GM12878 (cell line): ENCODE results near the gene NT5C2. TPM values are rescaled to one million over a fixed set of nuclear protein-coding genes. Genes with fewer than 3 reads are reported as not detected.
"Not testable (repeated sequence)": the region's sequence is repeated elsewhere in the genome, so short reads cannot be mapped to it uniquely, and the experiment has no call there.

Source experiments
- ATAC-seq: fragments of 200-7000 bp; cut with Tn5 transposase; 3 replicates; pipeline ENCODE4 v1.9.1; 2020; ENCODE audit warnings: mild to moderate bottlenecking, moderate library complexity
- BruUV-seq: library from RNA; stranded (reverse); fragments of 400-500 nt; replicated peaks from 2 replicates; lab custom pipeline; 2021; lab: Mats Ljungman, UMichigan
- CTCF ChIA-PET: fragments of 300-600 bp; sonication (Branson Sonifier 250); formaldehyde crosslinking; extraction: SDS; loops from one replicate; lab custom pipeline; 2021; ENCODE audit warnings: inconsistent platforms; lab: Yijun Ruan, JAX
- POLR2A ChIA-PET: fragments of 350-600 bp; formaldehyde crosslinking; extraction: SDS; loops from one replicate; lab custom pipeline; 2021; ENCODE audit warnings: inconsistent platforms; lab: Charles Lee
- RAD21 ChIA-PET: fragments of 300-600 bp; sonication (Branson Sonifier 250); formaldehyde crosslinking; loops from one replicate; lab custom pipeline; 2023; ENCODE audit warnings: antibody characterized with exemption; ENCODE audit not compliant: unreplicated experiment; lab: Charles Lee
- SMC1A ChIA-PET: fragments of 300-600 bp; sonication (Branson Sonifier 250); formaldehyde crosslinking; loops from one replicate; lab custom pipeline; 2023; ENCODE audit not compliant: unreplicated experiment, uncharacterized antibody; lab: Charles Lee
- DNase-seq: peaks from one replicate; pipeline ENCODE4 v3.0.0-alpha.2; 2011; ENCODE audit warnings: low read depth, low spot score
- FAIRE-seq: peaks from 3 replicates; lab custom pipeline; 2011; peaks lifted over from hg19 to GRCh38; lab: Jason Lieb, UNC
- H2AFZ ChIP-seq: 2 replicates; pipeline ENCODE4 v1.6.0; 2011; ENCODE audit warnings: low read depth, low read length, control low read depth; ENCODE audit not compliant: control insufficient read depth
- H3K27ac ChIP-seq: 2 replicates; pipeline ENCODE4 v1.5.1; 2011; ENCODE audit warnings: control low read depth; ENCODE audit not compliant: control insufficient read depth, insufficient read depth
- H3K27me3 ChIP-seq, 2 experiments: replicated peaks in 1 of 2; 2 replicates each; pipeline versions ENCODE4 v1.6.0 to v1.6.1; 2011; ENCODE audit warnings: low read length in 1 of 2; ENCODE audit not compliant: control insufficient read depth in 2 of 2, insufficient read depth in 2 of 2
- H3K36me3 ChIP-seq, 2 experiments: 2 replicates each; pipeline ENCODE4 v1.5.1; 2011; ENCODE audit warnings: low read length in 1 of 2; ENCODE audit not compliant: control insufficient read depth in 2 of 2, insufficient read depth in 2 of 2
- H3K4me1 ChIP-seq: 2 replicates; pipeline ENCODE4 v1.6.1; 2011; ENCODE audit warnings: mild to moderate bottlenecking, low read length, moderate library complexity, mixed read lengths; ENCODE audit not compliant: control insufficient read depth, insufficient read depth
- H3K4me2 ChIP-seq: 2 replicates; pipeline ENCODE4 v1.6.0; 2011; ENCODE audit warnings: control low read depth; ENCODE audit not compliant: control insufficient read depth, insufficient read depth
- H3K4me3 ChIP-seq: fragments of 200-600 bp; sonication (generic); 2 replicates; pipeline ENCODE4 v1.5.1; 2016
- H3K79me2 ChIP-seq: 2 replicates; pipeline ENCODE4 v1.6.0; 2011; ENCODE audit warnings: low read length; ENCODE audit not compliant: control insufficient read depth, insufficient read depth
- H3K9ac ChIP-seq: 2 replicates; pipeline ENCODE4 v1.8.0; 2011; ENCODE audit warnings: low read length, control low read depth, mixed read lengths; ENCODE audit not compliant: control insufficient read depth, insufficient read depth
- H3K9me3 ChIP-seq: replicated peaks from 3 replicates; pipeline ENCODE4 v1.5.1; 2011; ENCODE audit warnings: mild to moderate bottlenecking, low read length; ENCODE audit not compliant: control insufficient read depth, insufficient read depth
- H4K20me1 ChIP-seq: 2 replicates; pipeline ENCODE4 v1.6.0; 2011; ENCODE audit not compliant: control insufficient read depth, insufficient read depth
- ETV6 ChIP-seq, 2 experiments: fragments of 450-650 bp in 1 of 2; IDR thresholded peaks in 1 of 2; conservative IDR thresholded peaks in 1 of 2; 2 replicates each; pipeline ENCODE4 v1.6.1; 2014; ENCODE audit warnings: antibody characterized with exemption in 1 of 2, borderline replicate concordance in 1 of 2, low read depth in 1 of 2, mild to moderate bottlenecking in 1 of 2, moderate library complexity in 1 of 2
- HDAC6 ChIP-seq: fragments of 200-600 bp; sonication (generic); IDR thresholded peaks from one replicate; pipeline ENCODE4 v1.8.0; 2017; ENCODE audit warnings: antibody characterized with exemption; ENCODE audit not compliant: unreplicated experiment
- PML ChIP-seq: IDR thresholded peaks from 2 replicates; pipeline ENCODE4 v1.6.1; 2012; ENCODE audit warnings: low read length, inconsistent platforms
- WGBS: methylation state at CpG from one replicate; pipeline ENCODE4 v1.1.6; 2016; ENCODE audit warnings: low lambda C conversion rate; ENCODE audit not compliant: insufficient replicate concordance, insufficient coverage; ENCODE audit errors: missing lambda C conversion rate; 5-methylcytosine and 5-hydroxymethylcytosine counted together
- in situ Hi-C: fragments of 300-500 bp; cut with MboI; formaldehyde crosslinking; loops from 9 replicates; pipeline ENCODE4 v1.14.3; 2018; ENCODE audit warnings: mixed read lengths
- intact Hi-C: fragments of 100-400 bp; cut with micrococcal nuclease; formaldehyde crosslinking; loops from one replicate; pipeline ENCODE4 v1.14.2; 2022; ENCODE audit not compliant: unreplicated experiment
- polyA plus RNA-seq, 11 experiments: library from polyadenylated mRNA; depleted of rRNA in 4 of 11; unstranded in 6 of 11; stranded (reverse) in 5 of 11; fragments of >200 nt; fragmentation: Nextera tagmentation in 4 of 11; fragmentation: Illumina TruSeq in 1 of 11; extraction: Ambion mirVana in 4 of 11; extraction: Trizol in 1 of 11; gene quantifications; 1 replicate in 1 of 11; 2 replicates in 10 of 11; pipeline versions ENCODE4 v1.2.1 to v1.2.3, GENCODE V29; 2011 to 2016; ENCODE audit warnings: inconsistent platforms in 2 of 11, missing spikeins in 2 of 11, low read depth in 1 of 11
- total RNA-seq, 4 experiments: library from RNA; depleted of rRNA in 3 of 4; stranded (reverse); fragments of >200 nt in 3 of 4; fragmentation: Illumina TruSeq in 1 of 4; extraction: Trizol in 1 of 4; gene quantifications; 2 replicates each; pipeline versions ENCODE4 v1.2.1 to v1.2.3, GENCODE V29; 2013 to 2021
- TF ChIP-seq, protein P1 (sequence below): IDR thresholded peaks from 2 replicates; pipeline ENCODE4 v1.6.1; 2012; ENCODE audit warnings: mild to moderate bottlenecking, low read depth, low read length

NT5C2 gene
- total and polyA plus RNA-seq, 10 of the 15 experiments (the other 5 are each of a cell fraction or from before 2014, with no cell fraction given) = 15.8 to 70.1 (median 56.0) TPM

DNA sequence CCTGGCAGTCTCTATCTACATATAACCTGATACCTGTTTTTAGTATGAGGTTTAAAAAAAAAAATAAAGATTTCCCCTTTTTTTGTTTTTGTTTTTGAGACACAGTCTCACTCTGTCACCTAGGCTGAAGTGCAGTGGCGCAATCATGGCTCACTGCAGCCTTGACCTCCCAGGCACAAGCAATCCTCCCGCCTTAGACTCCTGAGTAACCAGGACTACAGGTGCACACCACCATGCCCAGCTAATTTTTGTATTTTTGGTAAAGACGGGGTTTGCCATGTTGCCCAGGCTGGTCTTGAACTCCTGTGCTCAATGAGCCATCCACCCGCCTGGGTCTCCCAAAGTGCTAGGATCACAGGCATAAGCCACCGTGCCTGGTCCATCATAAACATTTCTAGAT is 25.5 kb downstream of the NT5C2 start:
- TSS peak; percentile 44 for BruUV-seq
- peaks cover 1 to 16% of the 10 kb centered on the region in 2 experiments; a peak in 3 of 4 replicates for H3K36me3 ChIP-seq
- FAIRE-seq, H3K4me3 ChIP-seq, H3K79me2 ChIP-seq, H3K4me2 ChIP-seq, intact Hi-C loops, H2AFZ ChIP-seq, H3K9ac ChIP-seq, ATAC-seq, H3K4me1 ChIP-seq, DNase-seq, H4K20me1 ChIP-seq, H3K27ac ChIP-seq, H3K27me3 ChIP-seq, H3K9me3 ChIP-seq, in situ Hi-C loops: not testable (repeated sequence)
- ChIA-PET POLR2A (interaction anchor here (0.6 kb wide), 1 partner anchor 44 kb away, joined by 3 read pairs; no protein-coding TSS in a partner anchor), CTCF (interaction anchor here (1.2 to 1.7 kb wide), 3 partner anchors 10 to 13 kb away, joined by 3 to 4 read pairs (median 3); no protein-coding TSS in a partner anchor), RAD21 (interaction anchor here (1.9 kb wide), 1 partner anchor 9 kb away, joined by 7 read pairs; no protein-coding TSS in a partner anchor), SMC1A (interaction anchor here (1.1 to 1.9 kb wide), 2 partner anchors 10 to 14 kb away, joined by 3 to 6 read pairs; no protein-coding TSS in a partner anchor)
- 95% methylated on average over 5 of the region's 5 CpGs for WGBS

DNA sequence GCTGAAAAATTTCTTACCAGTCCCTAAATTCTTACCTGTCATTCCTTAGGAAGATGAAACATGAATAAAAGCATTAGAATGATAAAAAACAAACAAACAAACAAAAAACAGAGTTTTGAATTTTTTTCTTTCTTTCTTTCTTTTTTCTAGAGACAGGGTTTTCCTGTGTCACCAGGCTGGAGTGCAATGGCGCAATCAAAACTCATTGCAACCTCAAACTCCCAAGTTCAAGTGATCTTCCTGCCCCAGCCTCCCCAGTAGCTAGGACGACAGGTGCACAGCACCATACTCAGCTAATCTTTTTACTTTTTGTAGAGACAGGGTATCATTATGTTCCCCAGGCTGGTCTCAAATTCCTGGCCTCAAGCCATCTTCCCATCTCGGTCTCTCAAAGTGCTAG is 26.5 kb downstream of the NT5C2 start:
- 98% methylated on average over 3 of the region's 3 CpGs for WGBS
- RAD21 ChIA-PET = no interaction called here
- Histone ChIP-seq H3K79me2 (no peaks in the 10 kb centered on the region; the same call in 1 of the 2 replicates), H3K9me3 (no peaks in the 10 kb centered on the region; the same call in 1 of the 3 replicates), H3K9ac (no peak overlapping the region), H3K27ac (no peak overlapping the region), H4K20me1 (no peaks in the 10 kb centered on the region), H3K4me1 (no peaks in the 10 kb centered on the region), H3K36me3 (peaks cover 1 to 16% of the 10 kb centered on the region in 2 experiments; a peak in 3 of 4 replicates), H3K4me3 (no peak overlapping the region), H3K27me3 (no peaks in the 10 kb centered on the region), H2AFZ (no peak overlapping the region), H3K4me2 (no peak overlapping the region)
- FAIRE-seq (no peak), DNase-seq (no peak), ATAC-seq (no peak)
- in situ Hi-C loops = no loop called here
- BruUV-seq = no TSS peak
- CTCF ChIA-PET = interaction anchor here (1.2 kb wide), 1 partner anchor 12 kb away, joined by 3 read pairs; no protein-coding TSS in a partner anchor
- TF ChIP-seq PML (no peak), HDAC6 (no peak), ETV6 (conservative IDR thresholded peaks at IDR 0.05 in 1 of 2, IDR thresholded peaks at IDR 0.05 in 1 of 2; ENCODE audit: borderline replicate concordance in 1 of 2, low read depth in 1 of 2) (no peak)
- TF ChIP-seq, protein P1, sequence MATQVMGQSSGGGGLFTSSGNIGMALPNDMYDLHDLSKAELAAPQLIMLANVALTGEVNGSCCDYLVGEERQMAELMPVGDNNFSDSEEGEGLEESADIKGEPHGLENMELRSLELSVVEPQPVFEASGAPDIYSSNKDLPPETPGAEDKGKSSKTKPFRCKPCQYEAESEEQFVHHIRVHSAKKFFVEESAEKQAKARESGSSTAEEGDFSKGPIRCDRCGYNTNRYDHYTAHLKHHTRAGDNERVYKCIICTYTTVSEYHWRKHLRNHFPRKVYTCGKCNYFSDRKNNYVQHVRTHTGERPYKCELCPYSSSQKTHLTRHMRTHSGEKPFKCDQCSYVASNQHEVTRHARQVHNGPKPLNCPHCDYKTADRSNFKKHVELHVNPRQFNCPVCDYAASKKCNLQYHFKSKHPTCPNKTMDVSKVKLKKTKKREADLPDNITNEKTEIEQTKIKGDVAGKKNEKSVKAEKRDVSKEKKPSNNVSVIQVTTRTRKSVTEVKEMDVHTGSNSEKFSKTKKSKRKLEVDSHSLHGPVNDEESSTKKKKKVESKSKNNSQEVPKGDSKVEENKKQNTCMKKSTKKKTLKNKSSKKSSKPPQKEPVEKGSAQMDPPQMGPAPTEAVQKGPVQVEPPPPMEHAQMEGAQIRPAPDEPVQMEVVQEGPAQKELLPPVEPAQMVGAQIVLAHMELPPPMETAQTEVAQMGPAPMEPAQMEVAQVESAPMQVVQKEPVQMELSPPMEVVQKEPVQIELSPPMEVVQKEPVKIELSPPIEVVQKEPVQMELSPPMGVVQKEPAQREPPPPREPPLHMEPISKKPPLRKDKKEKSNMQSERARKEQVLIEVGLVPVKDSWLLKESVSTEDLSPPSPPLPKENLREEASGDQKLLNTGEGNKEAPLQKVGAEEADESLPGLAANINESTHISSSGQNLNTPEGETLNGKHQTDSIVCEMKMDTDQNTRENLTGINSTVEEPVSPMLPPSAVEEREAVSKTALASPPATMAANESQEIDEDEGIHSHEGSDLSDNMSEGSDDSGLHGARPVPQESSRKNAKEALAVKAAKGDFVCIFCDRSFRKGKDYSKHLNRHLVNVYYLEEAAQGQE = no peak
- SMC1A ChIA-PET = interaction anchor here (0.8 to 0.9 kb wide), 2 partner anchors 10 to 12 kb away, joined by 4 read pairs; no protein-coding TSS in a partner anchor
- POLR2A ChIA-PET = no interaction called here
- intact Hi-C loops = no loop called here
